ENCODE measurements around the gene ELP4.
A peak's percentile ranks its signal among the peaks of the same experiment; 100 is the strongest.

The ELP4 gene

GRCh38 chr11:31817054-31817620 is 307.6 kb downstream of the ELP4 start:
- Histone ChIP-seq H3K27ac (no peak overlapping the region), H3K4me3 (peak overlapping the region; percentile 69), H3K36me3 (ENCODE audit: insufficient read depth, low read length) (no peaks in the 10 kb centered on the region), H3K9me3 (ENCODE audit: low read depth, low read length) (no peaks in the 10 kb centered on the region), H3K9ac (ENCODE audit: insufficient read length) (no peak overlapping the region)
- DNase-seq (ENCODE audit: low read depth, low spot score) = no peak
- TF ChIP-seq FOXP2 (optimal IDR thresholded peaks at IDR 0.05; ENCODE audit: control extremely low read depth, extremely low read length, insufficient read depth) (no peak), POLR2AphosphoS5 (IDR thresholded peaks at IDR 0.05; ENCODE audit: borderline replicate concordance, low read depth, low read length) (no peak), EZH2 (IDR thresholded peaks at IDR 0.05) (no peak)

- DNase-seq (ENCODE audit: low read depth, low spot score) = no peak
- Histone ChIP-seq H3K36me3 (ENCODE audit: insufficient read depth, low read length) (no peaks in the 10 kb centered on the region), H3K4me3 (peak overlapping the region; percentile 69), H3K27ac (no peak overlapping the region), H3K9me3 (ENCODE audit: low read depth, low read length) (no peaks in the 10 kb centered on the region), H3K9ac (ENCODE audit: insufficient read length) (no peak overlapping the region)
- TF ChIP-seq FOXP2 (optimal IDR thresholded peaks at IDR 0.05; ENCODE audit: control extremely low read depth, extremely low read length, insufficient read depth) (no peak), EZH2 (IDR thresholded peaks at IDR 0.05) (no peak), POLR2AphosphoS5 (IDR thresholded peaks at IDR 0.05; ENCODE audit: borderline replicate concordance, low read depth, low read length) (no peak)
Measured at GRCh38 chr11:31817621-31818424, 308.3 kb downstream of the ELP4 start.

- Histone ChIP-seq H3K36me3 (ENCODE audit: insufficient read depth, low read length) (no peaks in the 10 kb centered on the region), H3K4me3 (no peak overlapping the region), H3K9ac (ENCODE audit: insufficient read length) (no peak overlapping the region), H3K27ac (no peak overlapping the region), H3K9me3 (ENCODE audit: low read depth, low read length) (no peaks in the 10 kb centered on the region)
- no peak for DNase-seq (ENCODE audit: low read depth, low spot score)
- TF ChIP-seq POLR2AphosphoS5 (IDR thresholded peaks at IDR 0.05; ENCODE audit: borderline replicate concordance, low read depth, low read length) (no peak), FOXP2 (optimal IDR thresholded peaks at IDR 0.05; ENCODE audit: control extremely low read depth, extremely low read length, insufficient read depth) (no peak), EZH2 (IDR thresholded peaks at IDR 0.05) (no peak)
Measured at GRCh38 chr11:31818425-31818755, 308.8 kb downstream of the ELP4 start.

GRCh38 chr11:31818874-31819331 is 309.3 kb downstream of the ELP4 start:
- Histone ChIP-seq H3K9me3 (ENCODE audit: low read depth, low read length) (no peaks in the 10 kb centered on the region), H3K9ac (ENCODE audit: insufficient read length) (no peak overlapping the region), H3K36me3 (ENCODE audit: insufficient read depth, low read length) (no peaks in the 10 kb centered on the region), H3K27ac (no peak overlapping the region), H3K4me3 (no peak overlapping the region)
- no peak for DNase-seq (ENCODE audit: low read depth, low spot score)
- TF ChIP-seq EZH2 (IDR thresholded peaks at IDR 0.05) (no peak), FOXP2 (optimal IDR thresholded peaks at IDR 0.05; ENCODE audit: control extremely low read depth, extremely low read length, insufficient read depth) (no peak), POLR2AphosphoS5 (IDR thresholded peaks at IDR 0.05; ENCODE audit: borderline replicate concordance, low read depth, low read length) (no peak)

- H3K9me3 ChIP-seq (ENCODE audit: low read depth, low read length) = no peaks in the 10 kb centered on the region
- H3K36me3 ChIP-seq (ENCODE audit: insufficient read depth, low read length) = no peaks in the 10 kb centered on the region
- H3K4me3 ChIP-seq = no peak overlapping the region
- no peak for TF ChIP-seq EZH2 (IDR thresholded peaks at IDR 0.05)
- no peak for TF ChIP-seq FOXP2 (optimal IDR thresholded peaks at IDR 0.05; ENCODE audit: control extremely low read depth, extremely low read length, insufficient read depth)
- no peak for TF ChIP-seq POLR2AphosphoS5 (IDR thresholded peaks at IDR 0.05; ENCODE audit: borderline replicate concordance, low read depth, low read length)
- no peak for DNase-seq (ENCODE audit: low read depth, low spot score)
- no peak overlapping the region for H3K27ac ChIP-seq
- no peak overlapping the region for H3K9ac ChIP-seq (ENCODE audit: insufficient read length)
Measured at GRCh38 chr11:31819621-31820437, 310.3 kb downstream of the ELP4 start.

GRCh38 chr11:31820438-31820818 is 310.9 kb downstream of the ELP4 start:
- TF ChIP-seq POLR2AphosphoS5 (IDR thresholded peaks at IDR 0.05; ENCODE audit: borderline replicate concordance, low read depth, low read length) (no peak), FOXP2 (optimal IDR thresholded peaks at IDR 0.05; ENCODE audit: control extremely low read depth, extremely low read length, insufficient read depth) (no peak), EZH2 (IDR thresholded peaks at IDR 0.05) (no peak)
- DNase-seq (ENCODE audit: low read depth, low spot score) = no peak
- Histone ChIP-seq H3K9ac (ENCODE audit: insufficient read length) (no peak overlapping the region), H3K9me3 (ENCODE audit: low read depth, low read length) (no peaks in the 10 kb centered on the region), H3K27ac (no peak overlapping the region), H3K36me3 (ENCODE audit: insufficient read depth, low read length) (no peaks in the 10 kb centered on the region), H3K4me3 (no peak overlapping the region)

GRCh38 chr11:31821235-31821764 is 311.7 kb downstream of the ELP4 start:
- no peak overlapping the region for H3K4me3 ChIP-seq
- H3K36me3 ChIP-seq (ENCODE audit: insufficient read depth, low read length) = no peaks in the 10 kb centered on the region
- no peak for DNase-seq (ENCODE audit: low read depth, low spot score)
- no peak overlapping the region for H3K9ac ChIP-seq (ENCODE audit: insufficient read length)
- no peaks in the 10 kb centered on the region for H3K9me3 ChIP-seq (ENCODE audit: low read depth, low read length)
- TF ChIP-seq EZH2 (IDR thresholded peaks at IDR 0.05) (no peak), POLR2AphosphoS5 (IDR thresholded peaks at IDR 0.05; ENCODE audit: borderline replicate concordance, low read depth, low read length) (no peak), FOXP2 (optimal IDR thresholded peaks at IDR 0.05; ENCODE audit: control extremely low read depth, extremely low read length, insufficient read depth) (no peak)
- H3K27ac ChIP-seq = no peak overlapping the region

- H3K9me3 ChIP-seq (ENCODE audit: low read depth, low read length) = no peaks in the 10 kb centered on the region
- H3K9ac ChIP-seq (ENCODE audit: insufficient read length) = no peak overlapping the region
- H3K4me3 ChIP-seq = no peak overlapping the region
- H3K27ac ChIP-seq = no peak overlapping the region
- DNase-seq (ENCODE audit: low read depth, low spot score) = no peak
- TF ChIP-seq POLR2AphosphoS5 (IDR thresholded peaks at IDR 0.05; ENCODE audit: borderline replicate concordance, low read depth, low read length) (no peak), FOXP2 (optimal IDR thresholded peaks at IDR 0.05; ENCODE audit: control extremely low read depth, extremely low read length, insufficient read depth) (no peak), EZH2 (IDR thresholded peaks at IDR 0.05) (no peak)
- no peaks in the 10 kb centered on the region for H3K36me3 ChIP-seq (ENCODE audit: insufficient read depth, low read length)
Measured at GRCh38 chr11:31821766-31822165, 312.2 kb downstream of the ELP4 start.
